Fibroblast of lung (primary cell): ENCODE data around the gene RPL22L1. TPM values are rescaled to one million over a fixed set of nuclear protein-coding genes. Genes with fewer than 3 reads are reported as not detected.

ENCODE experiments used
- DNase-seq, 2 donors: peaks; one replicate each; pipeline versions ENCODE4 v3.0.0 to v3.0.0-alpha.2; 2010; ENCODE audit warnings: low read depth in 2 of 2
- H2AFZ ChIP-seq: 2 replicates; pipeline ENCODE4 v1.5.1; 2012; ENCODE audit warnings: low read length, control low read depth, inconsistent platforms
- H3K27ac ChIP-seq: 2 replicates; pipeline ENCODE4 v1.5.1; 2011; ENCODE audit warnings: low read length, control low read depth; ENCODE audit not compliant: insufficient read depth
- H3K27me3 ChIP-seq: 2 replicates; pipeline ENCODE4 v1.5.1; 2011; ENCODE audit warnings: mild to moderate bottlenecking, low read length; ENCODE audit not compliant: control insufficient read depth, insufficient read depth
- H3K36me3 ChIP-seq: 2 replicates; pipeline ENCODE4 v1.5.1; 2011; ENCODE audit warnings: low read length; ENCODE audit not compliant: control insufficient read depth, insufficient read depth
- H3K4me1 ChIP-seq: 2 replicates; pipeline ENCODE4 v1.5.1; 2011; ENCODE audit warnings: low read length; ENCODE audit not compliant: control insufficient read depth, insufficient read depth; ENCODE audit errors: extremely low read depth
- H3K4me2 ChIP-seq: 2 replicates; pipeline ENCODE4 v1.5.1; 2011; ENCODE audit warnings: low read length, control low read depth; ENCODE audit not compliant: insufficient read depth; ENCODE audit errors: extremely low read depth
- H3K4me3 ChIP-seq, 4 experiments: fragments of 200-600 bp in 1 of 4; sonication (generic) in 1 of 4; replicated peaks in 1 of 4; 2 replicates each; pipeline ENCODE4 v1.5.1; 2011 to 2016; ENCODE audit warnings: low read length in 4 of 4, low read depth in 3 of 4, mild to moderate bottlenecking in 3 of 4, control low read depth in 2 of 4, inconsistent platforms in 1 of 4, mixed read lengths in 1 of 4; ENCODE audit not compliant: insufficient read depth in 1 of 4; ENCODE audit errors: control extremely low read depth in 1 of 4
- H3K79me2 ChIP-seq: 2 replicates; pipeline ENCODE4 v1.5.1; 2012; ENCODE audit warnings: mild to moderate bottlenecking, low read length, inconsistent platforms; ENCODE audit not compliant: control insufficient read depth, insufficient read depth
- H3K9ac ChIP-seq: 2 replicates; pipeline ENCODE4 v1.5.1; 2011; ENCODE audit warnings: mild to moderate bottlenecking, low read length, control low read depth; ENCODE audit not compliant: insufficient read depth
- H3K9me3 ChIP-seq: 2 replicates; pipeline ENCODE4 v1.5.1; 2012; ENCODE audit warnings: low read depth, low read length; ENCODE audit not compliant: control insufficient read depth, insufficient read depth
- H4K20me1 ChIP-seq: 2 replicates; pipeline ENCODE4 v1.5.1; 2011; ENCODE audit warnings: low read length; ENCODE audit not compliant: control insufficient read depth, insufficient read depth; ENCODE audit errors: extremely low read depth
- EZH2 ChIP-seq: IDR thresholded peaks from 2 replicates; pipeline ENCODE4 v1.5.1; 2012; ENCODE audit warnings: low read length, control low read depth, mild to moderate bottlenecking; ENCODE audit errors: missing control alignments
- polyA plus RNA-seq, 2 donors: library from polyadenylated mRNA; depleted of rRNA in 1 of 2; stranded (reverse) in 1 of 2; unstranded in 1 of 2; fragments of >200 nt; gene quantifications; 2 replicates each; pipeline ENCODE4 v1.2.1, GENCODE V29; 2011 to 2012; ENCODE audit warnings: missing spikeins in 1 of 2
- total RNA-seq: library from RNA; depleted of rRNA; stranded (reverse); fragments of >200 nt; gene quantifications from 2 replicates; pipeline ENCODE4 v1.2.1, GENCODE V29; 2014
- TF ChIP-seq, protein P1 (sequence below), 2 donors: IDR thresholded peaks in 1 of 2; conservative IDR thresholded peaks in 1 of 2; 1 replicate in 1 of 2; 2 replicates in 1 of 2; pipeline ENCODE4 v1.5.1; 2011 to 2012; ENCODE audit warnings: low read length in 2 of 2, control low read depth in 1 of 2, inconsistent platforms in 1 of 2, low read depth in 1 of 2, mild to moderate bottlenecking in 1 of 2

The RPL22L1 gene
- total and polyA plus RNA-seq, 2 donors (not counting 1 experiment from before 2014, with no cell fraction given): 71.2 to 241 TPM

DNA sequence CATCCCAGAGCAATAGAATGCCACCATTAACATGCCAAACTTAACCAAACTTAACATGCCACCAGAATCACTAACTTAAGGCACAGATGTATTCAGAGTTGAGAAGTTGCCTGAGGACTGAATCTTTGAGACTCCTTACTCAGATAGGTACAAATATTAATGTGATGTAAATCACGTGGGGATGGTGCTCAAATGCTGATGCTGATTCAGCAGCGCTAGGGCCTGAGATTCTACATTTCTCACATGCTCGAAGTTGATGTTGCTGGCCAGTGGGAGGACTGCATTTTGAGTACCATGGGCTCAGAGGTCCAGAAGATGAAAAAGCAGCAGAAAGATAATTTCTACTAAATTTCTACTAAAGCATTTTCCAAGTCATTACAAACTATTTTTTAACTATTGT, 54.1 kb downstream of the RPL22L1 start:
- no peak overlapping the region for H3K9ac ChIP-seq
- no peak for DNase-seq
- no peaks in the 10 kb centered on the region for H3K27me3 ChIP-seq
- H3K4me2 ChIP-seq: no peak overlapping the region
- no peaks in the 10 kb centered on the region for H3K79me2 ChIP-seq
- no peaks in the 10 kb centered on the region for H3K36me3 ChIP-seq
- no peak overlapping the region for H3K27ac ChIP-seq
- no peak for TF ChIP-seq EZH2
- TF ChIP-seq, protein P1, sequence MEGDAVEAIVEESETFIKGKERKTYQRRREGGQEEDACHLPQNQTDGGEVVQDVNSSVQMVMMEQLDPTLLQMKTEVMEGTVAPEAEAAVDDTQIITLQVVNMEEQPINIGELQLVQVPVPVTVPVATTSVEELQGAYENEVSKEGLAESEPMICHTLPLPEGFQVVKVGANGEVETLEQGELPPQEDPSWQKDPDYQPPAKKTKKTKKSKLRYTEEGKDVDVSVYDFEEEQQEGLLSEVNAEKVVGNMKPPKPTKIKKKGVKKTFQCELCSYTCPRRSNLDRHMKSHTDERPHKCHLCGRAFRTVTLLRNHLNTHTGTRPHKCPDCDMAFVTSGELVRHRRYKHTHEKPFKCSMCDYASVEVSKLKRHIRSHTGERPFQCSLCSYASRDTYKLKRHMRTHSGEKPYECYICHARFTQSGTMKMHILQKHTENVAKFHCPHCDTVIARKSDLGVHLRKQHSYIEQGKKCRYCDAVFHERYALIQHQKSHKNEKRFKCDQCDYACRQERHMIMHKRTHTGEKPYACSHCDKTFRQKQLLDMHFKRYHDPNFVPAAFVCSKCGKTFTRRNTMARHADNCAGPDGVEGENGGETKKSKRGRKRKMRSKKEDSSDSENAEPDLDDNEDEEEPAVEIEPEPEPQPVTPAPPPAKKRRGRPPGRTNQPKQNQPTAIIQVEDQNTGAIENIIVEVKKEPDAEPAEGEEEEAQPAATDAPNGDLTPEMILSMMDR (conservative IDR thresholded peaks at IDR 0.05 in 1 of 2, IDR thresholded peaks at IDR 0.05 in 1 of 2; ENCODE audit: low read depth in 1 of 2, low read length in 2 of 2): no peak
- no peaks in the 10 kb centered on the region for H4K20me1 ChIP-seq
- H3K9me3 ChIP-seq: no peaks in the 10 kb centered on the region
- H3K4me1 ChIP-seq: peaks cover 10% of the 10 kb centered on the region
- no peak overlapping the region for H2AFZ ChIP-seq
- H3K4me3 ChIP-seq: no peak overlapping the region

DNA sequence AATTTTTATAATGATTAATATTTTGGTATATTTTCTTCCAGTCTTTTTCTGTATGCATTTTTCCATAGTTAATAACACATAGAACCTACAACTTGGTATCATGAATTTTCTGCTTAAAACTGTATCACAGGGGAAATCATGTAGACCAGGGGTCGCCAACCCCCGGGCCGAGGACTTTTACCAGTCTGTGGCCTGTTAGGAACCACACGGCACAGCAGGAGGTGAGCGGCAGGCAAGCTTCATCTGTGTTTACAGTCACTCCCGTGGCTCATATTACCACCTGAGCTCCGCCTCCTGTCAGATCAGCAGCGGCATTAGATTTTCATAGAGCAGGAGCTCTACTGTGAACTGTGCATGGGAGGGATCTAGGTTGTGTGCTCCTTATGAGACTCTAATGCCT, 54.7 kb downstream of the RPL22L1 start:
- Histone ChIP-seq H3K4me1 (peaks cover 10% of the 10 kb centered on the region), H3K36me3 (no peaks in the 10 kb centered on the region), H3K9me3 (no peaks in the 10 kb centered on the region), H3K4me3 (no peak overlapping the region), H4K20me1 (no peaks in the 10 kb centered on the region), H3K4me2 (no peak overlapping the region), H3K27me3 (no peaks in the 10 kb centered on the region), H2AFZ (no peak overlapping the region), H3K9ac (no peak overlapping the region), H3K27ac (no peak overlapping the region), H3K79me2 (no peaks in the 10 kb centered on the region)
- no peak for TF ChIP-seq EZH2
- TF ChIP-seq, protein P1 (conservative IDR thresholded peaks at IDR 0.05 in 1 of 2, IDR thresholded peaks at IDR 0.05 in 1 of 2; ENCODE audit: low read depth in 1 of 2, low read length in 2 of 2): no peak
- no peak for DNase-seq

Other genes with a start within 250 kb of the RPL22L1 start
- 14.6 and 14.7 TPM in 2 replicates for gene EIF5A2, start 38.4 kb upstream of the RPL22L1 start, total RNA-seq
- 27.9 and 31.9 TPM in 2 replicates for gene EIF5A2, start 38.4 kb upstream of the RPL22L1 start, polyA plus RNA-seq
- gene SLC2A2, start 156.5 kb upstream of the RPL22L1 start, total RNA-seq: not detected in 2 replicates
- not detected in 2 replicates for gene SLC2A2, start 156.5 kb upstream of the RPL22L1 start, polyA plus RNA-seq